GM12875 (cell line): Measurements from ENCODE around the gene CTCF.

Source experiments
- H3K4me3 ChIP-seq: one replicate; pipeline ENCODE4 v1.5.1; 2011; ENCODE audit warnings: low read depth, low read length, control low read depth
- CTCF ChIP-seq: IDR thresholded peaks from 2 replicates; pipeline ENCODE4 v1.5.1; 2011; ENCODE audit warnings: low read depth, mild to moderate bottlenecking, control low read depth, inconsistent platforms, low read length, moderate library complexity, borderline replicate concordance; ENCODE audit not compliant: insufficient read depth

The CTCF gene

GRCh38 chr16:67672306-67672705 is 110.0 kb downstream of the CTCF start:
- TF ChIP-seq CTCF = no peak
- no peak overlapping the region for H3K4me3 ChIP-seq

- peak; percentile 90 for TF ChIP-seq CTCF
- H3K4me3 ChIP-seq = no peak overlapping the region
Observed at GRCh38 chr16:67672739-67673662, 110.7 kb downstream of the CTCF start.

- no peak overlapping the region for H3K4me3 ChIP-seq
- no peak for TF ChIP-seq CTCF
Observed at GRCh38 chr16:67673712-67674580, 111.6 kb downstream of the CTCF start.

GRCh38 chr16:67674851-67675578 is 112.7 kb downstream of the CTCF start:
- TF ChIP-seq CTCF = no peak
- H3K4me3 ChIP-seq = no peak overlapping the region

GRCh38 chr16:67675579-67675935 is 113.2 kb downstream of the CTCF start:
- TF ChIP-seq CTCF = no peak
- H3K4me3 ChIP-seq = no peak overlapping the region

- no peak for TF ChIP-seq CTCF
- no peak overlapping the region for H3K4me3 ChIP-seq
Observed at GRCh38 chr16:67675999-67676398, 113.7 kb downstream of the CTCF start.
